CD4-positive, alpha-beta T cell treated with Interferon gamma for 1 hour (primary cell): ENCODE data around the gene S100A3.

Experiments used
- DNase-seq: peaks from one replicate; pipeline ENCODE4 v3.0.0-alpha.2; 2020

The S100A3 gene

GRCh38 chr1:153507926-153508583 is 41.0 kb downstream of the S100A3 start:
- no peak for DNase-seq

DNA sequence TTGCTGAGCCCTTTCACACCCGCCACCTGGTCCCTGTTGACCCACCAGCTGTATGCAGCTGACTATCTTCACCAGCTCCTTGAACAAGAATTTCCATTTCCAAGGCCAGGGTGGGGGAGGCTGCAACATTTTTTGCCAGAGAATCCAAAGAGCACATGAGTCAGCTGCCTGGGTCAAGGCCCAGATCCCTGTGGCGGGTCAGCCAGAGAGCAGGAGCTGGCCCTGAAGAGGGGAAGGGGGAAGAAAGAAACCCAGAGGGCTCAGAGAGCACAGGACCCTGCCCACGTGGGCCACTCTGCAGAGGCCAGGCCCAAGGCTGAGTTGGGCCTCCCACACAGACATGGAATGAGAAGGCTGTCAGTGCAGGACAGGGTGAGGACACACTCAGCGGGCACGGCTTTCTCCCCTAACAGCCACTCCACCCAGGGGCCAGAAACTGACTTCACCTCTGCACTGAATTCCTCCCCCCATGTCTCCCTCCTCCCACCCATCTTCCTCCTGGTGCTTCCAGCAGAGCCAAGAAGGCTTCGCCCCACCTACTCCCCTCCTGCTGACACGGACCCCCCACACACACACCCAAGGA is 42.1 kb downstream of the S100A3 start:
- DNase-seq: no peak

- DNase-seq: no peak
Measured at GRCh38 chr1:153506386-153506785, 42.7 kb downstream of the S100A3 start.

DNA sequence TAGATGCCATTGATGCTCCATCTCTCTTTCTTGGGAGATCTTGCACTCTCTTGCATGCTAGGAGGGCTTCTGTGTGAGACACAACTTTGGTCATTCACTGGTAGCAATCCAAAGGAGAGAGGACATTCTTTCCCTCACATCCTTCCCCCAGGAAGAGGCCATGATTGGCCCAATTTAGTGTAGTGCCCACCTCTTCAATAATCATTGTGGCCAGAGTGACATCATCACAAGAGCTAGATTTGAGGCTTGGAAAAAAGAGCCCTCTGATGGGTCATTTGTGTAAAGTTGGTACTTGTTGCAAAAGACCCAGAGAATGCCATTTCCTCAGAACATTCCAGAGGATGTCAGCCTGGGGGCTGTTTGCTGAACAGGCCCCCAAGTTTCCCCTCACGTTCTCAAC is 43.5 kb downstream of the S100A3 start:
- no peak for DNase-seq

DNA sequence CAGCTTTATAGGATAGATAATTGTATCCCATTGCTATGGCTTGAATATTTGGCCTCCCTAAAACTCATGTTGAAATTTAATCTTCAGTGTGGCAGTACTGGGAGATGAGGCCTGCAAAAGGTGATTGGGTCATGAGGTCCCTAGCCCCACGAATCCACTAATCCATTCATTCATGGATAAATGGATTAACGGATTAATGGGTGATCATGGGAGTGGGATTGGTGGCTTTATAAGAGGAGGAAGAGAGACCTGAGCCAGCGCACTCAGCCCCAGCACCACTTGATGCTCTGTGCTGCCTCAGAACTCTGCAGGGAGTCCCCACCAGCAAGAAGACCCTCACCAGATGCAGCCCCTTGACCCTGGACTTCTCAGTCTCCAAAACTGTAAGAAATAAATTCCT is 45.3 kb downstream of the S100A3 start:
- no peak for DNase-seq

- no peak for DNase-seq
Measured at GRCh38 chr1:153498746-153499145, 50.3 kb downstream of the S100A3 start.
